ENCODE results near the gene ATP1B2.
A peak's percentile ranks its signal among the peaks of the same experiment; 100 is the strongest.

Gene ATP1B2

DNA sequence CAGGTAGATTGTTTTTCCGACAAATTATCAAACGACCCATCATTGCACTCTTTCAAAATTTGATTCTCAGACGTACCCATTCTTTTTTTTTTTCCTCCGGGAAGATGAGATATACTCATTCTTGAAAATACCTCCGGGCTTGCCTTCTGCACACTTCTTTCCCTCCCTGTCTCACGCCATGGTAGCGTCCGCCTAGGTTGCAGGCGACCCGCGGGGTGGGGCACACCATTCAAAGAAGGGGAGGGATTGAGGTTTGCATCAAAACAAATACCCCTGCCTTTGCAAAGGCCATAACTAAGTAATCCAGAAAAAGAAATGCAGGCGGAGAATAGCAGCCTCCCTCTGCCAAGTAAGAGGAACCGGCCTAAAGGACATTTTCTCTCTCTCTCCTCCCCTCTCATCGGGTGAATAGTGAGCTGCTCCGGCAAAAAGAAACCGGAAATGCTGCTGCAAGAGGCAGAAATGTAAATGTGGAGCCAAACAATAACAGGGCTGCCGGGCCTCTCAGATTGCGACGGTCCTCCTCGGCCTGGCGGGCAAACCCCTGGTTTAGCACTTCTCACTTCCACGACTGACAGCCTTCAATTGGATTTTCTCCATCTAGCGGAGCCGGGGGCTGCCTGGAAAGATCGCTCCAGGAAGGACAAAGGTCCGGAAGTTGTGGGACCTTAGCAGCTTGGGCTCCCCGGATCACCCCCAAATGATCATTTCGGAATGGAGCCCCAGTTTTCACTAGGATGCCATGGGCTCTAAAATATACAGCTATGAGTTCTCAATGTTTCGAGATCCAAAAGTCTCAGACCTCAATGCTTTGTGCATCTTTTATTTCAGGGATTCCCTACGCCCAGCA lies 35.7 kb downstream of the ATP1B2 start:
- peak; percentile 76 for DNase-seq (ENCODE audit: low spot score)

DNA sequence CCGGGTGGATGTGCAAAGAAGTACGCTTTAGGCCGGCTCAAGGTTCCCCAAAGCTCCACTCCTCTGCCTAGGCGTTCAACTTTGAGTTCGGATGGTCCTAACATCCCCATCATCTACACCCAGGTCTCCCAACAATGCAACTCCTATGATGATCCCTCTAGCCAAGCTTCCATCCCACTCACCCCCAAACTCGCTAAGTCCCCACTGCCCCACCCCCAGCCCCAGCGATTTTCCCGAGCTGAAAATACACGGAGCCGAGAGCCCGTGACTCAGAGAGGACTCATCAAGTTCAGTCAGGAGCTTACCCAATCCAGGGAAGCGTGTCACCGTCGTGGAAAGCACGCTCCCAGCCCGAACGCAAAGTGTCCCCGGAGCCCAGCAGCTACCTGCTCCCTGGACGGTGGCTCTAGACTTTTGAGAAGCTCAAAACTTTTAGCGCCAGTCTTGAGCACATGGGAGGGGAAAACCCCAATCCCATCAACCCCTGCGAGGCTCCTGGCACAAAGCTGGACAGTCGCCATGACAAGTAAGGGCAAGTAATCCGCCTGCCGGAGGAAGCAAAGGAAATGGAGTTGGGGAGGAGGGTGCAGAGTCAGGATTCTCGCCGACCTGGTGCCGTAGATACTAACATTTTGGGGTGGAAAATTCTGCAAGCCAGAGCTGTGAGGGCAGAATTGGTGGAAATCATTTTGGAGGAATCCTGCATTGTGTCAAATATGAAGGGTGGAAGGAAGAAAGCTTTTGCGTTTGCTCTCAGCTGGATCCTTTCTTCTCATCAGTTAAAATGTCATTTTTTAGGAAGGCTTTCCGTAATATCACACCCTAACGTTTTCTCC lies 36.6 kb downstream of the ATP1B2 start, which contains the start of gene TP53:
Gene TP53 (minus strand): TSS at position 419 of the 836 bp plus-strand sequence. CDS start 10,896 bp downstream, outside the sequence.
- DNase-seq (ENCODE audit: low spot score) = peak; percentile 79

DNA sequence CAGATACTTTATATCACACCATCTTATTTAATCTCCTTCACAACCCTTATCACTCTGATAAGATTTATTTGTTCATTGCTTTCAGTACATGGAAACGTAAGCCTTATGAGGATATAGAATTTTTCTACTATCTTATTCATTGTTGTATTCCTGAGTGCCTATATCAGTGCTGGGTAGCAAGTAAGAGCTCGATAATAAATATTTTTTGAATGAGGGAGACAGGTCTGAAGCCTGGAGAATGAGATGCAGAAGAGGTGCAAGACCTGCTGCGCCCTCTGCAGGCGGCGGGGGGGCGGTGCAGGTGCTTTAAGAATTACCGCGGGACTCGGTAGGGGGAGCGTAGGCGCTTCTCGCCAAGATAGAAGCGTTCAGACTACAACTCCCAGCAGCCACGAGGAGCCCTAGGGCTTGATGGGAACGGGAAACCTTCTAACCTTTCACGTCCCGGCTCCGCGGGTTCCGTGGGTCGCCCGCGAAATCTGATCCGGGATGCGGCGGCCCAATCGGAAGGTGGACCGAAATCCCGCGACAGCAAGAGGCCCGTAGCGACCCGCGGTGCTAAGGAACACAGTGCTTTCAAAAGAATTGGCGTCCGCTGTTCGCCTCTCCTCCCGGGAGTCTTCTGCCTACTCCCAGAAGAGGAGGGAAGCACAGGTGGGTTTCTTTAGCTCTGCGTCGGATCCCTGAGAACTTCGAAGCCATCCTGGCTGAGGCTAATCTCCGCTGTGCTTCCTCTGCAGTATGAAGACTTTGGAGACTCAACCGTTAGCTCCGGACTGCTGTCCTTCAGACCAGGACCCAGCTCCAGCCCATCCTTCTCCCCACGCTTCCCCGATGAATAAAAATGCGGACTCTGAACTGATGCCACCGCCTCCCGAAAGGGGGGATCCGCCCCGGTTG lies 37.4 kb downstream of the ATP1B2 start, which contains the start of gene WRAP53:
Gene WRAP53 (plus strand): TSS at position 570 of the 900 bp plus-strand sequence. CDS start 172 bp downstream, at position 742.
- DNase-seq (ENCODE audit: low spot score) = peak; percentile 96

DNA sequence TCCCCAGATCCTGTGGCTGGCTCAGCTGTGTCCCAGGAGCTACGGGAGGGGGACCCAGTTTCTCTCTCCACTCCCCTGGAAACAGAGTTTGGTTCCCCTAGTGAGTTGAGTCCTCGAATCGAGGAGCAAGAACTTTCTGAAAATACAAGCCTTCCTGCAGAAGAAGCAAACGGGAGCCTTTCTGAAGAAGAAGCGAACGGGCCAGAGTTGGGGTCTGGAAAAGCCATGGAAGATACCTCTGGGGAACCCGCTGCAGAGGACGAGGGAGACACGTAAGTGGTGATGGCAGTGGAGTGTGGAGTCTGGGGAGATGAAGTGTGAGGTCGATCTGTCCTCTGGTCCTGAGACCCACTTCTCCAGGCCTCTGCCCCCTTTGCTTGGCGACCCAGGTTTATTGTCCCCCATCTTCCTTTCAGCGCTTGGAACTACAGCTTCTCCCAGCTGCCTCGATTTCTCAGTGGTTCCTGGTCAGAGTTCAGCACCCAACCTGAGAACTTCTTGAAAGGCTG lies 38.1 kb downstream of the ATP1B2 start:
- no peak for DNase-seq (ENCODE audit: low spot score)

DNA sequence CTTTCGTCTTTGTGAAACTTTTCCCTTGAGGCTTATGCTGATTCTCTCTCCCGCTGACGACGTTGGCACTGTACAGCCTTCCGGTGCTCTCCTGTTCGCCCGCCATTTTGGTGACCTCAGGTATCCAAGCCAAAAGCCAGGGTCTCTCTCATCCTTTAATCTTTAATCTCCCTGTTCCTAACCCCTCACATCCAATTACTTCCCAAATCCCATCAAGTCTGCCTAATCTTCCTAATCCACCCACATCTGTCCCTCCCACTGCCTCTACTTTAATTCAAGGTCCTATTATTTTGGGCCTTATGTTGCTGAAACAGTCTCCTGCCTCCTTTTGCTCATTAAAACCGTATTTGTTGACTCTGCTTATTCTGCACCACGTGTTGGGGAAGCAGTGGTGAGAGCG lies 44.9 kb downstream of the ATP1B2 start:
- no peak for DNase-seq (ENCODE audit: low spot score)

DNA sequence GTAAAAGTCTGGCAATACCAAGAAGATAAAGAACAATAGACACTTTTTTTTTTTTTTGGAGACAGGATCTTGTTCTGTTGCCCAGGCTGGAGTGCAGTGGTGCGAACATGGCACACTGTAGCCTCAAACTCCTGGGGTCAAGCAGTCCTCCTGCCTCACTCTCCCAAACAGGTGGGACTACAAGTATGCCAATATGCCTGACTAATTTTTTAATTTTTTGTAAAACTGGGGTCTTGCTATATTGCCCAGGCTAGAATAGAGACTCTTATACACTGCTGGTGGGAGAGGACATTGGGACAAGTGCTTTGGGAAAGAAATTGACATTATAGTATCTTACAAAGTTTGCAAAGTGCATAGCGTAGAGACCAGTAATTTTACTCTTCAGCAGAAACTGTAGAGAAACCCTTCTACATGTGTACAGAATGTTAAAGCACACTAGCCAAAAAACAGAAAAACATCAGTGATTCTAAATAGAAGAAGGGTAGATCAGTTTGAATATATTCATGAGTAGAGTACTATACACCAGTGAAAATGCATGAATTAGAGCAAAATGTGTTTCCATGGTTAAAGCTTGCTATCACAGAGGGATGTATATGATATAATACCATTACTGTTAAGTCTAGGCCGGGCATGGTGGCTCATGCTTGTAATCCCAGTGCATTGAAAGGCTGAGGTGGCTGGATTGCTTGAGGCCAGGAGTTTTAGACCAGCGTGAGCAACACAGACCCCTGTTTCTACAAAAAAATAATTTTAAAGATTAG lies 47.3 kb downstream of the ATP1B2 start:
- no peak for DNase-seq (ENCODE audit: low spot score)

DNA sequence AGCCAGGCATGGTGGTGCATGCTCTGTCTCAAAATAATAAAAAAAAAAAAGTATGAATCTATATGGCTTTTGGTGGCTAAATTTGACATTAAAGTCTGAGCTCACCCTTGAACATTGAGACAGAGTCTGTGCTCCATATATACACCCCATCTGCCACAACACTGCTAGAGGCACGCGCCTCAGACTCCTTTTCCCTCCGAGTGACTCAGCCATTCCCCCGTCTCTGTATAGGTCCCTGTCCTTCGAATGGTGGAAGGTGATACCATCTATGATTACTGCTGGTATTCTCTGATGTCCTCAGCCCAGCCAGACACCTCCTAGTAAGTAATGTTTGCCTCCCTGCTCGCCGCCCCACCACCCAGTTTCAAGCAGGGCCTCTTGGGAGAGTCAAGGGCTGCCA lies 49.8 kb downstream of the ATP1B2 start:
- DNase-seq (ENCODE audit: low spot score) = no peak

DNA sequence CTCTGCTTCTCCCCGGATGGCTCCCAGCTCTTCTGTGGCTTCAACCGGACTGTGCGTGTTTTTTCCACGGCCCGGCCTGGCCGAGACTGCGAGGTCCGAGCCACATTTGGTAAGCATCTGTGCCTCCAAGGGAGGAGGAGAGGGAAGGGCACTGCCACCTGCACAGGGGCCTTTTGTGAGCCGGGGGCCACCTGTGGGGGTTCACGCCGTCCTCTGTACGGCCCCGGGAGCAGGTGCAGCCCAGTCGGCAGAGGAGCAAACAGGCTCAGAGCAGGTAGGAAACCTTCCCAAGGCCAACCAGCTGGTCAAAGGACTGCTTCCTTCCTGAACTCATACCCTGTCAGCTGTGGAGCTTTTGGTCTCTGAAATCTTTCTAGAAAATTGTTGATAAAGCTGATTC lies 51.0 kb downstream of the ATP1B2 start:
- no peak for DNase-seq (ENCODE audit: low spot score)

DNA sequence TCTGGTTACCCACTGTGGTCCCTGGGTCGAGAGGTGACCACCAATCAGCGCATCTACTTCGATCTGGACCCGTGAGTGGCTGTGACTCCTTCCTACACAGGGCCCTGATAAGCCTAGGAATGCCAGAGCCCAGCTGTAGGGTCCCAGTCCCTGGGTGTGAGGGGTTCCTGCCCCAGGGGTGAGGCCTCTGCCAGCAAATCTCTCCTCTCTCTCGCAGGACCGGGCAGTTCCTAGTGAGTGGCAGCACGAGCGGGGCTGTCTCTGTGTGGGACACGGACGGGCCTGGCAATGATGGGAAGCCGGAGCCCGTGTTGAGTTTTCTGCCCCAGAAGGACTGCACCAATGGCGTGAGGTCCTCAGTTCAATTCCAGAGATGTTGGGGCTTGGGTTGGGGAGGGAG lies 52.0 kb downstream of the ATP1B2 start:
- no peak for DNase-seq (ENCODE audit: low spot score)

DNA sequence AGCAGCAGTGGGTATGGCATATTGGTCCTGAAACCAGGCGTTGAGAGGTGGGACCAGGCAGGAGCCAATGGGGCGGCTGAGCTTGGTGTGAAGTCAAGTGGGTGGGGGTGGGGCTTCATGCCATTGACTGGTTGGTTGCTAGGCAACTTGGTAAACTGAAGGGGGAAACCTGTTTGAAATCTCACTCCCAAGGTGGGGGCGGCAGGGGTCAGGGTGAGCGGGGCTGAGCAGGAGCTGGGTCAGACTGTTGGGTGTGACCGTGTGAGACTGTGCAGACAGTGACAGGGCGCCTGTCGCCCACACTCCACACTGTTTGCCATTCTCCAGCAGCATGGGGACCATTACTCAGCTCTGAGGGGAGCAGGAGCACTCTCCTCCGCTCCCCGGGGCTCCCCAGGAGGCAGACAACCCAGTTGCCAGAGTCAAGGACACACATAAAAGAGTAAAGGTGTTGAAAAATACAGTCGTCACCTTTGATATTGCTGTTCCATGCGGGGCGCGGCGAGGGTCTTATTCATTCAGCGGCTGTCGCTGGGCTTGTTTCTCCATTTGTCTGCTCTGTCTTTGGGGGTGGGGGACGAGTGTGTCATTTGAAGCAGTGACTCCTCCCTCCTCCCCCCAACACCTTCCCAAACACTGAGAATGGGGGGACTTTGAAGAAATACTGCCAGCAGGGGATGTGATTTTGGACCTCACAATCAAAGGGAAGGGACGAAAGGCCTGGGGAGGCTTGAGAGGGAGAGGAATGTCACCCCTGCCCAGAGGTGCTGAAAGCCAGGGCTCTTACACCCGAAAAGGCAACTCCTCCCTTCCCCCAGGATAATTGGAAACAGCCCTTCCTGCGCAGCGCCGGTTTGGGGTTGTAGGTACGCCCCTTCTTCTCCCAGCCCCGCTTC lies 53.1 kb downstream of the ATP1B2 start:
- no peak for DNase-seq (ENCODE audit: low spot score)

DNA sequence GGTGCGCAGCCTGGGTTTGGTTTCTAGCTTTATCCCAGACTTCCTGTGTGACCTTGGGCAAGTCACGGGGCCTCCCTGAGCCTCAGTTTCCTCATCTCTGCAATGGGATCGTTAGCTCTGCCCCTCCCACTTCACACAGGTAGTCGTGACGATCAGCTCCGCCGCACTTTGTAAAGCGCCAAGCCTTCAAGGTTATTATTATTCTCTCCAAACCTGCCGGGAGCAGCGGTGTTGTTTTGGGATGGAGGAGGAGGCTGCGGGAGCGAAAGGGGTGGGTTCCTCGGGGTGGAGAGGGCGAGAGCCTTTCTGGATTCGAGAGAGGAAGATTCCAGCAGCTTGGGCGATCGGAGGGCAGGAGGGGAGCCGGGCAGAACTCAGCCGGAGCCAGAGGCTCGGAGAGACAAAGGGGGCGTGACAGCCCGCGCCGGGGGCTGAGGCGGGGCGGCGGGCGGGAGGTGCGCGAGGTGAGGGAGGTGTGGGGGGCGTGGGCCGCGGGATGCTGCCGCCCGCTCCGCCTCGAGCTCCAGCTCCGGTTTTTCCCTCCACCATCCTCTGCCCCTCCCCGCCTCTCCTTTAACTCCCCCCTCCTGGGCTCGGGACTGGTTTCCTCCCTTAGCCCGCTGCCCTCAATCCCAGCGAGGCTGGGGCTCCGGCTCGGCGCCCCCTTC lies 54.0 kb downstream of the ATP1B2 start, which contains the start of gene EFNB3:
Gene EFNB3 (plus strand): TSS at position 602 of the 668 bp plus-strand sequence. CDS start 397 bp downstream, outside the sequence.
- peak; percentile 53 for DNase-seq (ENCODE audit: low spot score)

DNA sequence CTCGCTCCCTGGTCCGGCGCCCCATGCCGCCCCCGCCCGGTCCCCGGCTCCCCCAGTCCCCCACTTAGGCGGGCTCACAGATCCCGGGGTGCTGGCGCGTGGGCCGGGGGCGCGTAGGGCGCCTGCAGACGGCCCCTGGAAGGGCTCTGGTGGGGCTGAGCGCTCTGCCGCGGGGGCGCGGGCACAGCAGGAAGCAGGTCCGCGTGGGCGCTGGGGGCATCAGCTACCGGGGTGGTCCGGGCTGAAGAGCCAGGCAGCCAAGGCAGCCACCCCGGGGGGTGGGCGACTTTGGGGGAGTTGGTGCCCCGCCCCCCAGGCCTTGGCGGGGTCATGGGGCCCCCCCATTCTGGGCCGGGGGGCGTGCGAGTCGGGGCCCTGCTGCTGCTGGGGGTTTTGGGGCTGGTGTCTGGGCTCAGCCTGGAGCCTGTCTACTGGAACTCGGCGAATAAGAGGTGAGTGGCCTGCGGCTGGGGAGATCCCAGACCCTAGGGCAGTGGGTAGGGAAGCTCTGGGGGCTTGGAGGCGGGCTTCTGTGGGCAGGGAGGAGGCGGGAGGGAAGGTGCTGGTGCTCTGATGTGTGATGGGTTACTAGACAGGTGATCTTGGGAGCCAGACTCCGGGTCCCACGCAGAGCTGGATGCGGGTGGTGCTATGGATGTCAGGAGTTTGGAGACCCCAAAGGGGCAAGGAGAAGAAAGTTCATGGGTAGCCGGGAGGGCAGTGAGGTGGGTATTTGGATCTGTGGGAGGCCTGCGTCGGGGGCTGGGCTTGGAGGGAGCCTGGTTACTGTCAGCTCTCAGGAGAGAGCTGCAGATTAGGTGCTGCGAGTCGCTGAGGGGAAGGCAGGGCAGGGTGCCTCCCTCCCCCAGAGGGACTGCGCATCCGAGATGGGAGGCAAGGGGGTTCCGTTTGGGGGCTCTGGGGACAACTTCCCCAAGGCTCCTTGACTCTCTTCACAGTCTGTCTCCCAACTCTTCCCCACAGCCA lies 54.8 kb downstream of the ATP1B2 start:
- DNase-seq (ENCODE audit: low spot score) = no peak

DNA sequence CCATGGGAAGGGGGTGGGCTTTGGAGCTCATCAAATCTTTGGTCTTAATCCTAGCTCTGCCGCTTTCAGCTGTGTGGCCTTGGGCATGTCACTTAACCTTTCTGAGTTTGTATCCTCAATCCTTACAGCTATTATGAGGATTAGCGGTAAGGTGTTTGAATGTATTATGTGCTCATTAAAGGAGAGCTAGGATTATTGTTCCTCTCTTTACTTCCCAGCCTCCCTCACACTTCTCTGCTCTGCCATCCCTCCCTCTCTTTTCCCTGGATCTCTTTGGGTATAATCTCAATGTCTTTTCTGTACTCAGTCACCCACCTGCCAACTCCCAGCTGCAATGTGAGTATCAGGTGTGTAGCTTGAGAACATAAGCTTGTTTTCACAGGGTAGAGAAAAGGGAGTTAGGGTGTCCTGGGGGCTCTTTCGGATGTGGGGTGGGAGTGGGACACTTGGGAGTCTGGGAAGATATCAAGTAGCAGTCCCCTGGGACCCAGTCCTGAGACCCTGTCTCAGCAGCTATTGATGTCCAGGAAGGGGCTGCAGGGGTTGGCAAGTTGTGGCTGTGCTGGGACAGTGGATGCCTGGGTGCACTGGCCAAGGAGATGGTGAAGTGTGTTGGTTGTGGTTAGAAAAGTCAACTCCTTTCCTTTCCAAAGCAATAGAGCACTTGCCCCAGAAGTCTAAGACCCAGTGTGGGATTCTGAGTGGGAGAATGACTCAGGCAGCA lies 56.1 kb downstream of the ATP1B2 start:
- no peak for DNase-seq (ENCODE audit: low spot score)
